Panc1 (cell line): ENCODE measurements around the gene R3HDM4. TPM values are rescaled to one million over a fixed set of nuclear protein-coding genes. Genes with fewer than 3 reads are reported as not detected.

Experiments used
- ATAC-seq: fragments of 200-7000 bp; cut with Tn5 transposase; 2 replicates; pipeline ENCODE4 v1.9.1; 2020; ENCODE audit warnings: mild to moderate bottlenecking, moderate library complexity
- BruUV-seq: library from RNA; stranded (reverse); fragments of 400-500 nt; replicated peaks from 2 replicates; lab custom pipeline; 2021; lab: Mats Ljungman, UMichigan
- CTCF ChIA-PET: fragments of 300-600 bp; sonication (Branson Sonifier 250); formaldehyde crosslinking; loops from one replicate; lab custom pipeline; 2022; ENCODE audit warnings: antibody characterized with exemption; lab: Charles Lee
- POLR2A ChIA-PET: fragments of 300-600 bp; sonication (Branson Sonifier 250); formaldehyde crosslinking; loops from one replicate; lab custom pipeline; 2022; ENCODE audit warnings: antibody characterized with exemption; lab: Charles Lee
- DNase-seq: peaks from one replicate; pipeline ENCODE4 v3.0.0-alpha.2; 2010; ENCODE audit warnings: low read depth, low spot score
- H3K27ac ChIP-seq: 2 replicates; pipeline ENCODE4 v1.5.1; 2011; ENCODE audit warnings: mild to moderate bottlenecking, low read length, inconsistent platforms
- H3K27me3 ChIP-seq: fragments of 200-500 bp; sonication (Bioruptor generic); 2 replicates; pipeline ENCODE4 v1.6.0; 2014; ENCODE audit warnings: low read length, inconsistent platforms; ENCODE audit not compliant: control insufficient read depth, insufficient read depth
- H3K36me3 ChIP-seq: fragments of 200-500 bp; sonication (Bioruptor generic); 2 replicates; pipeline ENCODE4 v1.5.1; 2014; ENCODE audit warnings: inconsistent platforms, mild to moderate bottlenecking, low read length, moderate library complexity; ENCODE audit not compliant: control insufficient read depth, insufficient read depth
- H3K4me1 ChIP-seq: 2 replicates; pipeline ENCODE4 v1.5.1; 2011; ENCODE audit warnings: inconsistent platforms, mild to moderate bottlenecking, low read length, moderate library complexity; ENCODE audit not compliant: control insufficient read depth, insufficient read depth
- H3K4me3 ChIP-seq, 2 experiments: 2 replicates each; pipeline ENCODE4 v1.5.1; 2011 to 2012; ENCODE audit warnings: low read depth in 2 of 2, low read length in 2 of 2, mild to moderate bottlenecking in 2 of 2, inconsistent platforms in 1 of 2, moderate library complexity in 1 of 2
- H3K9me3 ChIP-seq: fragments of 200-500 bp; sonication (Bioruptor generic); 2 replicates; pipeline ENCODE4 v1.5.1; 2014; ENCODE audit warnings: low read depth, mild to moderate bottlenecking, inconsistent platforms, low read length, moderate library complexity; ENCODE audit not compliant: control insufficient read depth, insufficient read depth
- POLR2AphosphoS5 ChIP-seq: IDR thresholded peaks from 2 replicates; pipeline ENCODE4 v1.6.1; 2012; ENCODE audit warnings: mild to moderate bottlenecking, low read depth, low read length, moderate library complexity
- SIN3A ChIP-seq: IDR thresholded peaks from 2 replicates; pipeline ENCODE4 v1.6.1; 2012; ENCODE audit warnings: low read depth, mild to moderate bottlenecking, low read length, moderate library complexity, borderline replicate concordance; ENCODE audit not compliant: insufficient read depth
- TCF7L2 ChIP-seq: IDR thresholded peaks from 2 replicates; pipeline ENCODE4 v1.6.1; 2011; ENCODE audit warnings: mild to moderate bottlenecking, low read depth, low read length, inconsistent platforms
- in situ Hi-C: cut with HindIII; loops from 2 replicates; pipeline ENCODE4 v1.10.0; 2016; ENCODE audit warnings: low sequenced_read_pairs, low pct_unique_long_range_greater_than_20kb
- intact Hi-C: fragments of 100-400 bp; cut with micrococcal nuclease; formaldehyde crosslinking; loops from one replicate; pipeline ENCODE4 v1.10.0; 2022; ENCODE audit not compliant: unreplicated experiment
- total RNA-seq: library from RNA; stranded (reverse); gene quantifications from one replicate; pipeline ENCODE4 v1.2.1, GENCODE V29; 2021; ENCODE audit not compliant: unreplicated experiment
- TF ChIP-seq, protein P1 (sequence below), 2 experiments: IDR thresholded peaks; 2 replicates each; pipeline ENCODE4 v1.6.1; 2011 to 2012; ENCODE audit warnings: low read depth in 2 of 2, control low read depth in 1 of 2, low read length in 1 of 2, mild to moderate bottlenecking in 1 of 2, moderate library complexity in 1 of 2; ENCODE audit not compliant: insufficient read depth in 1 of 2
- TF ChIP-seq, protein P2 (sequence below): fragments of 450-650 bp; IDR thresholded peaks from 2 replicates; pipeline ENCODE4 v1.5.1; 2017; ENCODE audit warnings: mild to moderate bottlenecking

The R3HDM4 gene
- total RNA-seq, 1 experiment from 2014 or later, result 43.5 TPM

DNA sequence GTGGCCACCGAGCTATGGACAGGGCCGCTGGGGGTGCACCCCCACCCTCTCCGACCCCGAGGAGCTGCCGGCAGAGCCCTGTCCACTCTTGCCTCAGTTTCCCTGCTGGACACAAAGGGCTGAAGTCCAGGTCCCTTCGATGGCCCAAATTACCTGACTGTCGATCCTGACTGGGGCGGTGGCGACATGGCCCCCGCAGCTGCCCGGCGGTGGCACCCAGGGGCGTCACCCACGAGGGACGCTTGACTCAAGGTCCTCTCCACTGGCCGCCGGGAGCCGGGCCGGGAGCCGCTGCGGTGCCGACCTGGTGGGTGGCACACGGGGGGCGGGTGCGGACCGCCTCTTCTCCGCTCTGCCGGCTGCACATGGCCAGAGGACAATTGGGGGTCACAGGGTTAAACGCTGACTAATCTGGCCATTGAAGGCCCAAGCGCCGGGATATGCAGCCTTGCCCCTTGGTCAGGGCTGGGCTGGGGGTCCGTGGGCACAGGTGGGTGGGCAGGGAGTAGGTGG is 29.2 kb upstream of the R3HDM4 start:
- peaks cover 5% of the 10 kb centered on the region for H3K4me1 ChIP-seq
- ChIA-PET CTCF (no interaction called here), POLR2A (no interaction called here)
- intact Hi-C loops, result no loop called here
- H3K4me3 ChIP-seq, result no peak overlapping the region
- no peaks in the 10 kb centered on the region for H3K9me3 ChIP-seq
- DNase-seq (no peak), ATAC-seq (no peak)
- no peaks in the 10 kb centered on the region for H3K27me3 ChIP-seq
- no TSS peak for BruUV-seq
- H3K27ac ChIP-seq, result no peak overlapping the region
- no peak for TF ChIP-seq TCF7L2
- TF ChIP-seq, protein P1, sequence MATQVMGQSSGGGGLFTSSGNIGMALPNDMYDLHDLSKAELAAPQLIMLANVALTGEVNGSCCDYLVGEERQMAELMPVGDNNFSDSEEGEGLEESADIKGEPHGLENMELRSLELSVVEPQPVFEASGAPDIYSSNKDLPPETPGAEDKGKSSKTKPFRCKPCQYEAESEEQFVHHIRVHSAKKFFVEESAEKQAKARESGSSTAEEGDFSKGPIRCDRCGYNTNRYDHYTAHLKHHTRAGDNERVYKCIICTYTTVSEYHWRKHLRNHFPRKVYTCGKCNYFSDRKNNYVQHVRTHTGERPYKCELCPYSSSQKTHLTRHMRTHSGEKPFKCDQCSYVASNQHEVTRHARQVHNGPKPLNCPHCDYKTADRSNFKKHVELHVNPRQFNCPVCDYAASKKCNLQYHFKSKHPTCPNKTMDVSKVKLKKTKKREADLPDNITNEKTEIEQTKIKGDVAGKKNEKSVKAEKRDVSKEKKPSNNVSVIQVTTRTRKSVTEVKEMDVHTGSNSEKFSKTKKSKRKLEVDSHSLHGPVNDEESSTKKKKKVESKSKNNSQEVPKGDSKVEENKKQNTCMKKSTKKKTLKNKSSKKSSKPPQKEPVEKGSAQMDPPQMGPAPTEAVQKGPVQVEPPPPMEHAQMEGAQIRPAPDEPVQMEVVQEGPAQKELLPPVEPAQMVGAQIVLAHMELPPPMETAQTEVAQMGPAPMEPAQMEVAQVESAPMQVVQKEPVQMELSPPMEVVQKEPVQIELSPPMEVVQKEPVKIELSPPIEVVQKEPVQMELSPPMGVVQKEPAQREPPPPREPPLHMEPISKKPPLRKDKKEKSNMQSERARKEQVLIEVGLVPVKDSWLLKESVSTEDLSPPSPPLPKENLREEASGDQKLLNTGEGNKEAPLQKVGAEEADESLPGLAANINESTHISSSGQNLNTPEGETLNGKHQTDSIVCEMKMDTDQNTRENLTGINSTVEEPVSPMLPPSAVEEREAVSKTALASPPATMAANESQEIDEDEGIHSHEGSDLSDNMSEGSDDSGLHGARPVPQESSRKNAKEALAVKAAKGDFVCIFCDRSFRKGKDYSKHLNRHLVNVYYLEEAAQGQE (IDR thresholded peaks at IDR 0.05; ENCODE audit: insufficient read depth in 1 of 2, low read depth in 2 of 2, low read length in 1 of 2), result no peak
- TF ChIP-seq, protein P2, sequence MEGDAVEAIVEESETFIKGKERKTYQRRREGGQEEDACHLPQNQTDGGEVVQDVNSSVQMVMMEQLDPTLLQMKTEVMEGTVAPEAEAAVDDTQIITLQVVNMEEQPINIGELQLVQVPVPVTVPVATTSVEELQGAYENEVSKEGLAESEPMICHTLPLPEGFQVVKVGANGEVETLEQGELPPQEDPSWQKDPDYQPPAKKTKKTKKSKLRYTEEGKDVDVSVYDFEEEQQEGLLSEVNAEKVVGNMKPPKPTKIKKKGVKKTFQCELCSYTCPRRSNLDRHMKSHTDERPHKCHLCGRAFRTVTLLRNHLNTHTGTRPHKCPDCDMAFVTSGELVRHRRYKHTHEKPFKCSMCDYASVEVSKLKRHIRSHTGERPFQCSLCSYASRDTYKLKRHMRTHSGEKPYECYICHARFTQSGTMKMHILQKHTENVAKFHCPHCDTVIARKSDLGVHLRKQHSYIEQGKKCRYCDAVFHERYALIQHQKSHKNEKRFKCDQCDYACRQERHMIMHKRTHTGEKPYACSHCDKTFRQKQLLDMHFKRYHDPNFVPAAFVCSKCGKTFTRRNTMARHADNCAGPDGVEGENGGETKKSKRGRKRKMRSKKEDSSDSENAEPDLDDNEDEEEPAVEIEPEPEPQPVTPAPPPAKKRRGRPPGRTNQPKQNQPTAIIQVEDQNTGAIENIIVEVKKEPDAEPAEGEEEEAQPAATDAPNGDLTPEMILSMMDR, result no peak
- no peak for TF ChIP-seq POLR2AphosphoS5
- TF ChIP-seq SIN3A, result no peak
- no peaks in the 10 kb centered on the region for H3K36me3 ChIP-seq
- in situ Hi-C loops, result no loop called here

DNA sequence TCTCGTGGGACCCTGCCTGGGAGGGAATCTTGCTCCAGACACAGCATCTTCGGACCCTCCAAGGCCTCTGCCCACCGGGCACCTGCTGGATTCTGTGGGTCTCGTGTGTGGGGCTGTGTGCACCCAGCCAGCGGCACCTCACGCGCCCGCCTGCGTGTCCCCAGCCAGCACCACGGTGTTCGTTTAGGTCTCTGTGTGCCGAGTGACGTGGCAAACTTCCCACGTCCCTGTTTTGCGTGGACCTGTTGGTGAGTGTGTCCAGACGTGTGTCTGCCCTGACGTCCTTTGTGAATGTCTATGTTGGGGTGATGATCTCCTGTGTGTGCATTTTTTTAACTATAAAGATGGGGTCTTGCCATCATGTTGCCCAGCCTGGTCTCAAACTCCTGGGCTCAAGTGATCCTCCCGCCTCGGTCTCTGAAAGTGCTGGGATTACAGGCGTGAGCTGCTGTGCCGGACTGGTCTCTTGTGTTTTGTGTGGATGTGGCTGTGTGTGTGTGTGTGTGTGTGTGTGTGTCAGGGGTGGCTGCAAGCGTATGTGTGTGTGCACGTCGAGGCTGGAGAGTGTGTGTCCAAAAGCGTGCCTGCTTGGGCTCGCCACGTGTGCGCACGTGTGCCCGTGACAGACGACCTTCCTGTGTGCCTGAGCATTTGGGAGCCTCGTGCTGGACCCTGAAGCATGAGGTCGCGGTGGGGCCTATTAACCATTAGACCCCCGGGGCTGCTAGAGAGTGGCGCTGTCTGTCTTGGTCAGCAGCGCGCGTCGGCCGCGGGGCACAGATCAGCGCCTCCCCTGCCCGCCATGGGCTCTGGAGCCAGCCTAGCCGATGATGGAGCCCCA is 28.5 kb upstream of the R3HDM4 start:
- in situ Hi-C loops, result no loop called here
- Histone ChIP-seq H3K4me3 (peak overlapping the region in 1 of 2 experiments; percentile 24; a peak in 2 of 4 replicates), H3K4me1 (peaks cover 5% of the 10 kb centered on the region), H3K9me3 (no peaks in the 10 kb centered on the region), H3K36me3 (no peaks in the 10 kb centered on the region), H3K27ac (0 out of 2 replicates have a peak overlapping the region, but pooled peaks have one; percentile 26), H3K27me3 (no peaks in the 10 kb centered on the region)
- ATAC-seq (peak; percentile 9; the same call in 1 of the 2 replicates), DNase-seq (no peak)
- ChIA-PET CTCF (no interaction called here), POLR2A (no interaction called here)
- BruUV-seq, result no TSS peak
- TF ChIP-seq, protein P1 (IDR thresholded peaks at IDR 0.05; ENCODE audit: insufficient read depth in 1 of 2, low read depth in 2 of 2, low read length in 1 of 2), result no peak
- TF ChIP-seq POLR2AphosphoS5 (no peak), SIN3A (no peak), TCF7L2 (no peak)
- TF ChIP-seq, protein P2, result no peak
- intact Hi-C loops, result no loop called here
